ENCODE results near the gene UQCRH. TPM values are rescaled to one million over a fixed set of nuclear protein-coding genes. Genes with fewer than 3 reads are reported as not detected.

Gene UQCRH
- total RNA-seq, 1 donor from 2014 or later = 145 TPM

- H3K27ac ChIP-seq = no peak overlapping the region
- H3K4me3 ChIP-seq = no peak overlapping the region
- no peaks in the 10 kb centered on the region for H3K9me3 ChIP-seq
- H3K36me3 ChIP-seq = no peaks in the 10 kb centered on the region
- H3K4me1 ChIP-seq = no peaks in the 10 kb centered on the region
- DNase-seq (no peak), ATAC-seq (no peak)
- intact Hi-C loops (cut with DNase I) = no loop called here
- TF ChIP-seq CTCF (IDR thresholded peaks at IDR 0.05) = no peak
- no peaks in the 10 kb centered on the region for H3K27me3 ChIP-seq
These were observed 34.9 kb upstream of the UQCRH start for GRCh38 chr1:46268578-46268977.

- peaks cover 15% of the 10 kb centered on the region for H3K36me3 ChIP-seq
- intact Hi-C loops (cut with DNase I) = no loop called here
- no peaks in the 10 kb centered on the region for H3K4me1 ChIP-seq
- no peak for TF ChIP-seq CTCF (IDR thresholded peaks at IDR 0.05)
- H3K9me3 ChIP-seq = no peaks in the 10 kb centered on the region
- DNase-seq = no peak
- no peak overlapping the region for H3K4me3 ChIP-seq
- no peak for ATAC-seq
- no peak overlapping the region for H3K27ac ChIP-seq
- no peaks in the 10 kb centered on the region for H3K27me3 ChIP-seq
These were observed 29.1 kb upstream of the UQCRH start for GRCh38 chr1:46274225-46275029.

- no peak for ATAC-seq
These were observed 28.5 kb upstream of the UQCRH start for GRCh38 chr1:46275030-46275337.

GRCh38 chr1:46277658-46278373 lies 25.7 kb upstream of the UQCRH start:
- no peak for TF ChIP-seq CTCF (IDR thresholded peaks at IDR 0.05)
- ATAC-seq = no peak
- no peak overlapping the region for H3K27ac ChIP-seq
- H3K4me3 ChIP-seq = no peak overlapping the region
- DNase-seq = no peak
- peaks cover 48% of the 10 kb centered on the region for H3K36me3 ChIP-seq
- no peaks in the 10 kb centered on the region for H3K4me1 ChIP-seq
- intact Hi-C loops (cut with DNase I) = no loop called here
- H3K9me3 ChIP-seq = no peaks in the 10 kb centered on the region
- no peaks in the 10 kb centered on the region for H3K27me3 ChIP-seq

More at GRCh38 chr1:46275030-46275337, 28.5 kb upstream of the UQCRH start:
- Histone ChIP-seq H3K27me3 (no peaks in the 10 kb centered on the region), H3K27ac (no peak overlapping the region), H3K9me3 (no peaks in the 10 kb centered on the region), H3K4me3 (no peak overlapping the region), H3K4me1 (no peaks in the 10 kb centered on the region), H3K36me3 (peaks cover 21% of the 10 kb centered on the region)
- TF ChIP-seq CTCF (IDR thresholded peaks at IDR 0.05) = no peak
- DNase-seq = no peak
- intact Hi-C loops (cut with DNase I) = no loop called here

- H3K36me3 ChIP-seq = peaks cover 56% of the 10 kb centered on the region
- H3K4me1 ChIP-seq = no peaks in the 10 kb centered on the region
- no peak overlapping the region for H3K27ac ChIP-seq
- no peaks in the 10 kb centered on the region for H3K9me3 ChIP-seq
- DNase-seq = no peak
- intact Hi-C loops (cut with DNase I) = no loop called here
- TF ChIP-seq CTCF (IDR thresholded peaks at IDR 0.05) = no peak
- H3K27me3 ChIP-seq = no peaks in the 10 kb centered on the region
- no peak for ATAC-seq
- no peak overlapping the region for H3K4me3 ChIP-seq
These were observed 24.7 kb upstream of the UQCRH start for GRCh38 chr1:46278807-46279206.

All from upper lobe of right lung (tissue), 1 donor.